CD14-positive monocyte (primary cell): Measurements from ENCODE around the gene SHISA3. TPM values are rescaled to one million over a fixed set of nuclear protein-coding genes. Genes with fewer than 3 reads are reported as not detected.

Experiments
- DNase-seq, 3 donors: peaks; one replicate each; pipeline ENCODE4 v3.0.0-alpha.2; 2011 to 2022
- H2AFZ ChIP-seq: 2 replicates; pipeline ENCODE4 v1.6.0; 2012; ENCODE audit warnings: mild to moderate bottlenecking, low read depth, low read length, inconsistent platforms; ENCODE audit not compliant: insufficient read depth, poor library complexity, severe bottlenecking
- H3K27ac ChIP-seq, 2 donors: 1 replicate in 1 of 2; 2 replicates in 1 of 2; pipeline ENCODE4 v1.5.1; 2012 to 2013; ENCODE audit warnings: low read length in 2 of 2, control low read depth in 1 of 2, inconsistent platforms in 1 of 2, low read depth in 1 of 2, mild to moderate bottlenecking in 1 of 2
- H3K27me3 ChIP-seq, 2 donors: one replicate each; pipeline versions ENCODE4 v1.6.0 to v1.6.1; 2011 to 2013; ENCODE audit warnings: low read length in 2 of 2; ENCODE audit not compliant: control insufficient read depth in 2 of 2, insufficient read depth in 2 of 2
- H3K36me3 ChIP-seq, 2 donors: replicated peaks in 1 of 2; 1 replicate in 1 of 2; 2 replicates in 1 of 2; pipeline versions ENCODE4 v1.5.1 to v1.6.1; 2012 to 2013; ENCODE audit warnings: low read length in 2 of 2, control low read depth in 1 of 2, inconsistent platforms in 1 of 2, mild to moderate bottlenecking in 1 of 2; ENCODE audit not compliant: insufficient read depth in 2 of 2, control insufficient read depth in 1 of 2
- H3K4me1 ChIP-seq, 2 donors: 1 replicate in 1 of 2; 2 replicates in 1 of 2; pipeline versions ENCODE4 v1.5.1 to v1.6.1; 2012 to 2013; ENCODE audit warnings: low read length in 2 of 2, control low read depth in 1 of 2, inconsistent platforms in 1 of 2, mild to moderate bottlenecking in 1 of 2, moderate library complexity in 1 of 2; ENCODE audit not compliant: insufficient read depth in 2 of 2, control insufficient read depth in 1 of 2
- H3K4me2 ChIP-seq: replicated peaks from 2 replicates; pipeline ENCODE3; 2012; ENCODE audit warnings: low read length, moderate library complexity, mild to moderate bottlenecking; ENCODE audit not compliant: poor library complexity, severe bottlenecking; ENCODE audit errors: extremely low read depth
- H3K4me3 ChIP-seq, 3 experiments: fragments of 200-600 bp in 1 of 3; sonication (generic) in 1 of 3; replicated peaks in 1 of 3; 1 replicate in 2 of 3; 2 replicates in 1 of 3; pipeline ENCODE4 v1.5.1; 2011 to 2013; ENCODE audit warnings: low read length in 3 of 3, mild to moderate bottlenecking in 3 of 3, control low read depth in 2 of 3, low read depth in 2 of 3, inconsistent platforms in 1 of 3, moderate library complexity in 1 of 3
- H3K79me2 ChIP-seq: 2 replicates; pipeline ENCODE4 v1.6.0; 2012; ENCODE audit warnings: mild to moderate bottlenecking, control low read depth, inconsistent platforms, low read length, moderate library complexity; ENCODE audit not compliant: insufficient read depth
- H3K9ac ChIP-seq: 2 replicates; pipeline ENCODE4 v1.6.0; 2017; ENCODE audit warnings: low read length, mild to moderate bottlenecking; ENCODE audit not compliant: insufficient read depth, poor library complexity, severe bottlenecking
- H3K9me3 ChIP-seq, 2 donors: replicated peaks in 1 of 2; 1 replicate in 1 of 2; 2 replicates in 1 of 2; pipeline versions ENCODE4 v1.5.1 to v1.6.1; 2012 to 2013; ENCODE audit warnings: low read length in 2 of 2, control low read depth in 1 of 2; ENCODE audit not compliant: control insufficient read depth in 1 of 2, insufficient read depth in 1 of 2
- H4K20me1 ChIP-seq: 2 replicates; pipeline ENCODE4 v1.6.0; 2012; ENCODE audit warnings: mild to moderate bottlenecking, low read length, control low read depth, moderate library complexity; ENCODE audit not compliant: insufficient read depth
- H3K27ac Mint-ChIP-seq, 7 donors: one replicate each; pipeline ENCODE4 v1.8.0; 2020; ENCODE audit warnings: mild to moderate bottlenecking in 7 of 7, mixed read lengths in 7 of 7, moderate library complexity in 6 of 7, inconsistent platforms in 2 of 7
- H3K27me3 Mint-ChIP-seq, 3 donors: one replicate each; pipeline ENCODE4 v1.8.0; 2021 to 2022; ENCODE audit warnings: low read depth in 3 of 3, mild to moderate bottlenecking in 3 of 3, mixed read lengths in 3 of 3, moderate library complexity in 3 of 3, inconsistent platforms in 1 of 3
- H3K36me3 Mint-ChIP-seq, 2 donors: one replicate each; pipeline ENCODE4 v1.8.0; 2020; ENCODE audit warnings: mixed read lengths in 2 of 2, inconsistent platforms in 1 of 2, mild to moderate bottlenecking in 1 of 2
- H3K4me1 Mint-ChIP-seq: one replicate; pipeline ENCODE4 v1.8.0; 2020; ENCODE audit warnings: mild to moderate bottlenecking, mixed read lengths
- H3K4me3 Mint-ChIP-seq, 2 donors: one replicate each; pipeline ENCODE4 v1.8.0; 2020; ENCODE audit warnings: mild to moderate bottlenecking in 2 of 2, mixed read lengths in 2 of 2, moderate library complexity in 1 of 2
- H3K9me3 Mint-ChIP-seq, 7 donors: one replicate each; pipeline ENCODE4 v1.8.0; 2020 to 2022; ENCODE audit warnings: mixed read lengths in 7 of 7, mild to moderate bottlenecking in 6 of 7, moderate library complexity in 6 of 7, inconsistent platforms in 2 of 7
- CTCF ChIP-seq: fragments of 200-600 bp; IDR thresholded peaks from one replicate; pipeline ENCODE4 v1.8.0; 2022; ENCODE audit warnings: antibody characterized with exemption, mild to moderate bottlenecking
- WGBS: methylation state at CpG from one replicate; pipeline ENCODE4 v1.1.5; 2013; ENCODE audit warnings: missing lambda C conversion rate; ENCODE audit not compliant: insufficient coverage; 5-methylcytosine and 5-hydroxymethylcytosine counted together
- intact Hi-C, 2 donors: fragments of 100-400 bp; cut with micrococcal nuclease; formaldehyde crosslinking; loops; one replicate each; pipeline versions ENCODE4 v1.15.0 to v1.15.1; 2023
- polyA plus RNA-seq, 3 donors: library from polyadenylated mRNA; depleted of rRNA in 1 of 3; unstranded in 2 of 3; stranded (reverse) in 1 of 3; fragments of 300-500 nt in 2 of 3; fragments of >200 nt in 1 of 3; fragmentation: Illumina TruSeq in 2 of 3; gene quantifications; 1 replicate in 2 of 3; 2 replicates in 1 of 3; pipeline ENCODE4 v1.2.3, GENCODE V29; 2012 to 2021

SHISA3 gene
- polyA plus RNA-seq, 3 donors = not detected

GRCh38 chr4:42411803-42412202, 14.5 kb downstream of the SHISA3 start:
- H3K4me2 ChIP-seq = no peak overlapping the region
- intact Hi-C loops = no loop called here

GRCh38 chr4:42412251-42412650, 15.0 kb downstream of the SHISA3 start:
- Histone ChIP-seq H3K4me1 (no peaks in the 10 kb centered on the region), H3K9ac (no peak overlapping the region), H3K27ac (no peak overlapping the region), H3K27me3 (no peaks in the 10 kb centered on the region), H3K9me3 (no peaks in the 10 kb centered on the region), H2AFZ (no peak overlapping the region), H3K4me2 (no peak overlapping the region), H3K79me2 (no peaks in the 10 kb centered on the region), H3K36me3 (peaks cover 0 to 17% of the 10 kb centered on the region in 2 donors), H3K4me3 (no peak overlapping the region), H4K20me1 (no peaks in the 10 kb centered on the region)
- 100% methylated on average over 2 of the region's 2 CpGs for WGBS
- Mint-ChIP-seq H3K27me3 (no peaks in the 10 kb centered on the region), H3K27ac (no peak overlapping the region), H3K4me1 (no peaks in the 10 kb centered on the region), H3K36me3 (peaks cover 14 to 28% of the 10 kb centered on the region in 2 donors), H3K9me3 (no peaks in the 10 kb centered on the region), H3K4me3 (no peak overlapping the region)
- intact Hi-C loops = no loop called here
- no peak for TF ChIP-seq CTCF
- no peak for DNase-seq

More at GRCh38 chr4:42411803-42412202, 14.5 kb downstream of the SHISA3 start:
- DNase-seq = no peak
- WGBS = 98% methylated on average over 4 of the region's 4 CpGs
- Histone ChIP-seq H3K27me3 (no peaks in the 10 kb centered on the region), H4K20me1 (no peaks in the 10 kb centered on the region), H3K9me3 (no peaks in the 10 kb centered on the region), H3K9ac (no peak overlapping the region), H3K27ac (no peak overlapping the region), H3K36me3 (peaks cover 0 to 17% of the 10 kb centered on the region in 2 donors), H3K4me1 (no peaks in the 10 kb centered on the region), H3K4me3 (no peak overlapping the region), H3K79me2 (no peaks in the 10 kb centered on the region), H2AFZ (no peak overlapping the region)
- H3K36me3 Mint-ChIP-seq = peaks cover 14 to 28% of the 10 kb centered on the region in 2 donors
- no peak overlapping the region for H3K27ac Mint-ChIP-seq
- no peak overlapping the region for H3K4me3 Mint-ChIP-seq
- TF ChIP-seq CTCF = no peak
- no peaks in the 10 kb centered on the region for H3K27me3 Mint-ChIP-seq
- H3K4me1 Mint-ChIP-seq = no peaks in the 10 kb centered on the region
- H3K9me3 Mint-ChIP-seq = no peaks in the 10 kb centered on the region
